Endothelial cell of umbilical vein (primary cell): Measurements from ENCODE around the gene SPACA6. TPM values are rescaled to one million over a fixed set of nuclear protein-coding genes. Genes with fewer than 3 reads are reported as not detected.

Experiments
- BruUV-seq: library from RNA; stranded (reverse); fragments of 400-500 nt; replicated peaks from 2 replicates; lab custom pipeline; 2021; lab: Mats Ljungman, UMichigan
- CTCF ChIA-PET: fragments of 300-600, 350-600 bp; sonication (Branson Sonifier 250); formaldehyde crosslinking; loops from one replicate; lab custom pipeline; 2021; ENCODE audit warnings: antibody characterized with exemption, inconsistent platforms; lab: Charles Lee
- POLR2A ChIA-PET: fragments of 300-600, 350-600 bp; sonication (Branson Sonifier 250); formaldehyde crosslinking; loops from one replicate; lab custom pipeline; 2021; ENCODE audit warnings: antibody characterized with exemption, inconsistent platforms; lab: Charles Lee
- DNase-seq: peaks from one replicate; pipeline ENCODE4 v3.0.0-alpha.2; 2011; ENCODE audit warnings: low read depth, low spot score
- FAIRE-seq: peaks from 2 replicates; lab custom pipeline; 2011; peaks lifted over from hg19 to GRCh38; lab: Jason Lieb, UNC
- H2AFZ ChIP-seq: 2 replicates; pipeline ENCODE4 v1.6.0; 2012; ENCODE audit warnings: low read depth, low read length, control low read depth, inconsistent platforms
- H3K27ac ChIP-seq: 2 replicates; pipeline ENCODE4 v1.5.1; 2011; ENCODE audit warnings: low read depth, mild to moderate bottlenecking, control low read depth, low read length, moderate library complexity; ENCODE audit not compliant: insufficient read depth
- H3K27me3 ChIP-seq, 2 experiments: 2 replicates each; pipeline versions ENCODE4 v1.6.0 to v1.6.1; 2011; ENCODE audit warnings: low read length in 2 of 2, mixed read lengths in 1 of 2; ENCODE audit not compliant: control insufficient read depth in 2 of 2, insufficient read depth in 2 of 2
- H3K36me3 ChIP-seq, 2 experiments: 2 replicates in 1 of 2; 3 replicates in 1 of 2; pipeline ENCODE4 v1.5.1; 2011; ENCODE audit warnings: low read length in 2 of 2, mild to moderate bottlenecking in 1 of 2, moderate library complexity in 1 of 2; ENCODE audit not compliant: control insufficient read depth in 2 of 2, insufficient read depth in 2 of 2; ENCODE audit errors: extremely low read depth in 1 of 2
- H3K4me1 ChIP-seq: 3 replicates; pipeline ENCODE4 v1.5.1; 2011; ENCODE audit warnings: mild to moderate bottlenecking, low read length; ENCODE audit not compliant: control insufficient read depth, insufficient read depth; ENCODE audit errors: extremely low read depth
- H3K4me2 ChIP-seq: 2 replicates; pipeline ENCODE4 v1.6.1; 2011; ENCODE audit warnings: low read length, control low read depth, mixed read lengths; ENCODE audit not compliant: insufficient read depth
- H3K4me3 ChIP-seq, 3 experiments: fragments of 200-600 bp in 1 of 3; sonication (generic), shearing (Covaris generic) in 1 of 3; replicated peaks in 1 of 3; 2 replicates each; pipeline ENCODE4 v1.5.1; 2011 to 2016; ENCODE audit warnings: control low read depth in 3 of 3, low read length in 3 of 3, mild to moderate bottlenecking in 2 of 3, inconsistent platforms in 1 of 3, low read depth in 1 of 3, moderate library complexity in 1 of 3; ENCODE audit not compliant: insufficient read depth in 1 of 3
- H3K79me2 ChIP-seq: 2 replicates; pipeline ENCODE4 v1.6.0; 2012; ENCODE audit warnings: low read length, inconsistent platforms; ENCODE audit not compliant: control insufficient read depth, insufficient read depth
- H3K9ac ChIP-seq: replicated peaks from 2 replicates; pipeline ENCODE3; 2011; ENCODE audit warnings: low read length, control low read depth; ENCODE audit not compliant: insufficient read depth; ENCODE audit errors: extremely low read depth
- H3K9me1 ChIP-seq: replicated peaks from 3 replicates; pipeline ENCODE4 v1.6.0; 2011; ENCODE audit warnings: mild to moderate bottlenecking, low read length; ENCODE audit not compliant: control insufficient read depth, insufficient read depth; ENCODE audit errors: extremely low read depth
- H3K9me3 ChIP-seq: replicated peaks from 2 replicates; pipeline ENCODE4 v1.5.1; 2012; ENCODE audit warnings: low read length, inconsistent platforms; ENCODE audit not compliant: control insufficient read depth, insufficient read depth
- H4K20me1 ChIP-seq: replicated peaks from 2 replicates; pipeline ENCODE3; 2011; ENCODE audit warnings: mild to moderate bottlenecking, low read length; ENCODE audit not compliant: control insufficient read depth, insufficient read depth; ENCODE audit errors: extremely low read depth
- CTCF ChIP-seq, 2 donors: IDR thresholded peaks; 1 replicate in 1 of 2; 2 replicates in 1 of 2; pipeline ENCODE4 v1.5.1; 2011; ENCODE audit warnings: low read length in 2 of 2, mild to moderate bottlenecking in 2 of 2, moderate library complexity in 2 of 2, control low read depth in 1 of 2, inconsistent platforms in 1 of 2, low read depth in 1 of 2; ENCODE audit not compliant: insufficient read depth in 1 of 2; ENCODE audit errors: extremely low read depth in 1 of 2
- EZH2 ChIP-seq: IDR thresholded peaks from 2 replicates; pipeline ENCODE4 v1.6.1; 2012; ENCODE audit warnings: borderline replicate concordance, low read depth, mild to moderate bottlenecking, moderate library complexity, low read length, inconsistent platforms; ENCODE audit not compliant: severe bottlenecking
- FOS ChIP-seq: IDR thresholded peaks from 2 replicates; pipeline ENCODE4 v1.6.1; 2011; ENCODE audit warnings: mild to moderate bottlenecking, low read length, moderate library complexity, borderline replicate concordance; ENCODE audit not compliant: insufficient read depth
- GATA2 ChIP-seq: IDR thresholded peaks from 2 replicates; pipeline ENCODE4 v1.7.0; 2011; ENCODE audit warnings: low read depth, mild to moderate bottlenecking, moderate library complexity, mixed read lengths, low read length; ENCODE audit not compliant: insufficient read length, insufficient read depth
- JUN ChIP-seq: IDR thresholded peaks from 2 replicates; pipeline ENCODE4 v1.6.1; 2011; ENCODE audit warnings: borderline replicate concordance, low read depth; ENCODE audit not compliant: insufficient read length, insufficient read depth
- MYC ChIP-seq: IDR thresholded peaks from one replicate; pipeline ENCODE4 v1.6.1; 2011; ENCODE audit warnings: mild to moderate bottlenecking, low read depth, low read length
- POLR2A ChIP-seq: IDR thresholded peaks from 2 replicates; pipeline ENCODE4 v1.6.1; 2012; ENCODE audit warnings: low read depth, mild to moderate bottlenecking, control low read depth, low read length
- POLR2AphosphoS5 ChIP-seq: IDR thresholded peaks from 2 replicates; pipeline ENCODE4 v1.6.1; 2012; ENCODE audit warnings: low read depth, mild to moderate bottlenecking, control low read depth, low read length, moderate library complexity; ENCODE audit not compliant: insufficient read depth
- dilution Hi-C: fragments of 300-500 bp; cut with MboI; formaldehyde crosslinking; loops from one replicate; pipeline ENCODE4 v1.15.0; 2019; ENCODE audit warnings: low sequenced_read_pairs; ENCODE audit not compliant: extremely low pct_ligation_motif_present
- intact Hi-C: fragments of 100-400 bp; cut with micrococcal nuclease; formaldehyde crosslinking; loops from one replicate; pipeline ENCODE4 v1.10.0; 2022
- polyA plus RNA-seq, 4 experiments: library from polyadenylated mRNA; depleted of rRNA in 3 of 4; stranded (reverse) in 3 of 4; unstranded in 1 of 4; fragments of >200 nt; gene quantifications; 2 replicates each; pipeline versions ENCODE4 v1.2.1 to v1.2.3, GENCODE V29; 2011 to 2012; ENCODE audit warnings: missing spikeins in 1 of 4
- total RNA-seq: library from RNA; stranded (reverse); gene quantifications from 2 replicates; pipeline ENCODE4 v1.2.3, GENCODE V29; 2021
- TF ChIP-seq, protein P1 (sequence below): IDR thresholded peaks from 2 replicates; pipeline ENCODE4 v1.6.1; 2011; ENCODE audit not compliant: insufficient read depth, insufficient read length

The SPACA6 gene
- total and polyA plus RNA-seq, 2 donors (not counting 3 experiments of a cell fraction or from before 2014, with no cell fraction given): 11.9 to 41.1 TPM

DNA sequence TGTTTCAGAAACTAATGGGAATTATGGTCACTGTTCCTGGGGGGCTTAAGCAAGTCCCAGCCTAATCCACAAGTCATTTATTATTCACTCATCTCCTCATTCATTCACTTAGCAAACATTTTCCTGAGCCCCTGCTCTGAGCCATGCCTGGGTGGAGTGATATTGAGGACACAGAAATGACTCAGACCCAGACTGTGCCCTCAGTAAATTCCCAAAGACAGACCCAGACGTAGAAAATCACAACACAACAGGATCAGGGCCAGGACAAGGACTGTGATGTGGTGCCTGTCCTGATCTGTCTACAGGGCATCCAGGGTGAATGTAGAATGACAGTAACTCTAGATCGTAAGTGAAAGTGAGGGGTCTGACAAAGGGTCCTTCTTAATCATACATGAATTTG is 7.0 kb upstream of the SPACA6 start:
- H3K27ac ChIP-seq: no peak overlapping the region
- H2AFZ ChIP-seq: no peak overlapping the region
- FAIRE-seq: peak; percentile 49

More for the DNA sequence above, 7.0 kb upstream of the SPACA6 start:
- intact Hi-C loops: loop anchor here (10.0 kb wide), 1 partner anchor 111 kb away; the partner anchor contains the start of gene ZNF175
- Histone ChIP-seq H3K4me1 (peaks cover 16% of the 10 kb centered on the region), H3K9me1 (no peaks in the 10 kb centered on the region), H3K79me2 (peaks cover 22% of the 10 kb centered on the region), H3K9ac (no peak overlapping the region), H3K4me2 (no peak overlapping the region), H3K9me3 (no peaks in the 10 kb centered on the region), H3K36me3 (no peaks in the 10 kb centered on the region), H4K20me1 (no peaks in the 10 kb centered on the region), H3K4me3 (no peak overlapping the region), H3K27me3 (peaks cover 0 to 1% of the 10 kb centered on the region in 2 experiments)
- TF ChIP-seq JUN (no peak), FOS (no peak), CTCF (IDR thresholded peaks at IDR 0.05; ENCODE audit: extremely low read depth in 1 of 2, insufficient read depth in 1 of 2, low read depth in 1 of 2, low read length in 2 of 2) (no peak), POLR2AphosphoS5 (no peak), MYC (no peak), EZH2 (no peak), GATA2 (no peak), POLR2A (no peak)
- TF ChIP-seq, protein P1, sequence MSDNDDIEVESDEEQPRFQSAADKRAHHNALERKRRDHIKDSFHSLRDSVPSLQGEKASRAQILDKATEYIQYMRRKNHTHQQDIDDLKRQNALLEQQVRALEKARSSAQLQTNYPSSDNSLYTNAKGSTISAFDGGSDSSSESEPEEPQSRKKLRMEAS: no peak
- BruUV-seq: no TSS peak
- dilution Hi-C loops: no loop called here
- DNase-seq: no peak
- ChIA-PET POLR2A (no interaction called here), CTCF (interaction anchor here (1.0 kb wide), 1 partner anchor 25 kb away, joined by 4 read pairs; no protein-coding TSS in a partner anchor)
